Renal cortical epithelial cell (primary cell): ENCODE measurements around the gene TNFRSF1B. TPM values are rescaled to one million over a fixed set of nuclear protein-coding genes. Genes with fewer than 3 reads are reported as not detected.

ENCODE experiments used
- total RNA-seq: library from RNA; depleted of rRNA; stranded (reverse); fragments of >200 nt; gene quantifications from 2 replicates; pipeline ENCODE4 v1.2.3, GENCODE V29; 2014

Gene TNFRSF1B
- total RNA-seq, 1 donor from 2014 or later: 1.6 TPM

Other genes with a start within 250 kb of the TNFRSF1B start
- 67.7 and 92.1 TPM in 2 replicates for gene KIAA2013, start 240.6 kb upstream of the TNFRSF1B start, total RNA-seq
- gene PLOD1, start 232.3 kb upstream of the TNFRSF1B start, total RNA-seq: 83.0 and 242 TPM in 2 replicates
- 56.6 and 80.5 TPM in 2 replicates for gene MFN2, start 186.5 kb upstream of the TNFRSF1B start, total RNA-seq
- gene MIIP, start 147.5 kb upstream of the TNFRSF1B start, total RNA-seq: 17.0 and 53.1 TPM in 2 replicates
- not detected in 2 replicates for gene TNFRSF8, start 103.7 kb upstream of the TNFRSF1B start, total RNA-seq
- gene VPS13D, start 63.0 kb downstream of the TNFRSF1B start, total RNA-seq: 20.0 and 74.1 TPM in 2 replicates